Activated CD4-positive, alpha-beta memory T cell treated with anti-CD3 and anti-CD28 coated beads for 36 hours (primary cell): ENCODE data around the gene RFTN2. TPM values are rescaled to one million over a fixed set of nuclear protein-coding genes. Genes with fewer than 3 reads are reported as not detected.
A peak's percentile ranks its signal among the peaks of the same experiment; 100 is the strongest.
"Not testable (repeated sequence)": the region's sequence is repeated elsewhere in the genome, so short reads cannot be mapped to it uniquely, and the experiment has no call there.

Experiments used
- CTCF ChIA-PET: fragments of 350-600 bp; sonication (Branson Sonifier 250); formaldehyde crosslinking; loops from one replicate; lab custom pipeline; 2021; ENCODE audit warnings: antibody characterized with exemption, inconsistent platforms; lab: Charles Lee
- POLR2A ChIA-PET: fragments of 350-600 bp; sonication (Branson Sonifier 250); formaldehyde crosslinking; loops from one replicate; lab custom pipeline; 2021; ENCODE audit warnings: antibody characterized with exemption; lab: Charles Lee
- DNase-seq: peaks from one replicate; pipeline ENCODE4 v3.0.0-alpha.2; 2020
- H3K27ac Mint-ChIP-seq: one replicate; pipeline ENCODE4 v1.8.0; 2021; ENCODE audit warnings: mixed read lengths
- H3K27me3 Mint-ChIP-seq: one replicate; pipeline ENCODE4 v1.8.0; 2021; ENCODE audit warnings: mixed read lengths
- H3K36me3 Mint-ChIP-seq: one replicate; pipeline ENCODE4 v1.8.0; 2021; ENCODE audit warnings: mixed read lengths
- H3K4me1 Mint-ChIP-seq: one replicate; pipeline ENCODE4 v1.8.0; 2021; ENCODE audit warnings: low read depth, mixed read lengths
- H3K4me3 Mint-ChIP-seq: one replicate; pipeline ENCODE4 v1.8.0; 2021; ENCODE audit warnings: mild to moderate bottlenecking, mixed read lengths
- H3K9me3 Mint-ChIP-seq: one replicate; pipeline ENCODE4 v1.8.0; 2021; ENCODE audit warnings: mixed read lengths
- intact Hi-C: fragments of 100-400 bp; cut with micrococcal nuclease; formaldehyde crosslinking; loops from one replicate; pipeline ENCODE4 v1.15.1; 2023
- total RNA-seq, 2 experiments: library from RNA; stranded (reverse); gene quantifications; one replicate each; pipeline ENCODE4 v1.2.3, GENCODE V29; 2021

RFTN2 gene, protein sequence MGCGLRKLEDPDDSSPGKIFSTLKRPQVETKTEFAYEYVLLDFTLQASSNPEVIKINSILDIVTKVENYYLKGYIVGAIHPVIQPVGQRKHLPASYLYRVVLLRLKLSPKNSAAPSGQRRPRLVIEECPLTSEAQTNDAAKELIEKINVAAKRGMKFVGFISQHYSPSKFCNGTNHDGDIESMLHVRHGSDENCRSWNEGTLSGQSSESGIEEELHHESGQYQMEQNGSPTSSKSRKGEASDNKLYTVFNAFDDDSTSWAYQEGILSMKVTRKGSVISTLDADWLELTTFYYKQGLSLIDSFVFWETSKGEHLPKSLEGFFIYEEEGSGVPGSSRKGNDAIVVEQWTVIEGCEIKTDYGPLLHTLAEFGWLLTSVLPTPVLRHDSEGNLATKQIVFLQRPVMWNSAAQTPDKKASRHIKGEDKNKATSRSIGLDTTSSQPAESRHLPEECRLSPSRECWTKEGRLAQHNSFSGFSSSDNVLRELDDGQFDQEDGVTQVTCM
- not detected for total RNA-seq

DNA sequence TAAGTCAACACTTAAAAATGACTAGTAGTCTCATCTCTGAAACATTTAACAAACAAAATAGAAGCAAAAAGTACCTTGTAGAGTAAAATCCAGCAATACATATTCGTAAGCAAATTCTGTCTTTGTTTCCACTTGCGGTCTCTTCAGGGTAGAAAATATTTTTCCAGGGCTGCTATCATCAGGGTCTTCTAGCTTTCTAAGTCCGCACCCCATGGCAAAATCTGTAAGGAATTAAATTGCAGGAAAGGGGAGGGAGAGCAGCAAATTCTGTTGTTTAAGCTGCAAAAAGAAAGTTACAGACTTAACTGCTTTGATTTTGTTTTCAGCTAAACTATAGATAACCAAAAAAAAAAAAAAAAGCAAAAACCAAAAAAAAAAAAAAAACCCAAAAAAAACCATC is at the start of gene RFTN2:
Gene RFTN2, minus strand, starts transcription at position 342 of the 400 bp plus-strand sequence. Its CDS starts 129 bp downstream, at position 213.
- POLR2A ChIA-PET: no interaction called here
- no peak within 1 kb of the TSS for H3K27ac Mint-ChIP-seq
- H3K9me3 Mint-ChIP-seq: no peaks in the 10 kb centered on the region
- peaks cover 12% of the 10 kb centered on the region for H3K27me3 Mint-ChIP-seq
- no peak within 1 kb of the TSS for H3K4me3 Mint-ChIP-seq
- intact Hi-C loops: no loop called here
- no peaks in the 10 kb centered on the region for H3K36me3 Mint-ChIP-seq
- CTCF ChIA-PET: no interaction called here
- no peaks in the 10 kb centered on the region for H3K4me1 Mint-ChIP-seq
- no peak for DNase-seq

GRCh38 chr2:197717863-197718262 is 42.5 kb upstream of the RFTN2 start:
- H3K9me3 Mint-ChIP-seq: no peaks in the 10 kb centered on the region
- H3K27ac Mint-ChIP-seq: no peak overlapping the region
- DNase-seq: no peak
- H3K27me3 Mint-ChIP-seq: no peaks in the 10 kb centered on the region
- ChIA-PET POLR2A (no interaction called here), CTCF (no interaction called here)
- H3K36me3 Mint-ChIP-seq: peaks cover 6% of the 10 kb centered on the region
- no peak overlapping the region for H3K4me3 Mint-ChIP-seq
- peaks cover 8% of the 10 kb centered on the region for H3K4me1 Mint-ChIP-seq
- intact Hi-C loops: no loop called here

- CTCF ChIA-PET: no interaction called here
- Mint-ChIP-seq H3K9me3 (no peaks in the 10 kb centered on the region), H3K27me3 (no peaks in the 10 kb centered on the region), H3K27ac (no peak overlapping the region), H3K4me1 (peaks cover 34% of the 10 kb centered on the region), H3K36me3 (peaks cover 31% of the 10 kb centered on the region), H3K4me3 (no peak overlapping the region)
- POLR2A ChIA-PET: no interaction called here
- intact Hi-C loops: no loop called here
- DNase-seq: no peak
Observed at GRCh38 chr2:197713271-197713670, 37.9 kb upstream of the RFTN2 start.

- no peak overlapping the region for H3K27ac Mint-ChIP-seq
- POLR2A ChIA-PET: no interaction called here
- no peak overlapping the region for H3K4me3 Mint-ChIP-seq
- peaks cover 32% of the 10 kb centered on the region for H3K36me3 Mint-ChIP-seq
- peaks cover 44% of the 10 kb centered on the region for H3K4me1 Mint-ChIP-seq
- DNase-seq: no peak
- intact Hi-C loops: no loop called here
- CTCF ChIA-PET: interaction anchor here (1.1 kb wide), 1 partner anchor 67 kb away, joined by 4 read pairs; no protein-coding TSS in a partner anchor
- no peaks in the 10 kb centered on the region for H3K27me3 Mint-ChIP-seq
- H3K9me3 Mint-ChIP-seq: no peaks in the 10 kb centered on the region
Observed at GRCh38 chr2:197711578-197711977, 36.2 kb upstream of the RFTN2 start.

- Mint-ChIP-seq H3K27me3 (no peaks in the 10 kb centered on the region), H3K9me3 (no peaks in the 10 kb centered on the region), H3K36me3 (peaks cover 30% of the 10 kb centered on the region), H3K27ac (no peak overlapping the region), H3K4me3 (no peak overlapping the region), H3K4me1 (peaks cover 44% of the 10 kb centered on the region)
- ChIA-PET CTCF (no interaction called here), POLR2A (no interaction called here)
- intact Hi-C loops: no loop called here
- DNase-seq: peak; percentile 30
Observed at GRCh38 chr2:197710424-197711042, 35.1 kb upstream of the RFTN2 start.

GRCh38 chr2:197709140-197709539 is 33.8 kb upstream of the RFTN2 start:
- POLR2A ChIA-PET, H3K4me3 Mint-ChIP-seq: not testable (repeated sequence)
- intact Hi-C loops: loop anchor here (5.0 to 10.0 kb wide), 8 partner anchors 128 to 1746 kb away; partner anchors contain the start of genes CCDC150, PGAP1 and SATB2

GRCh38 chr2:197708331-197708730 is 32.9 kb upstream of the RFTN2 start:
- POLR2A ChIA-PET: no interaction called here
- no peaks in the 10 kb centered on the region for H3K27me3 Mint-ChIP-seq
- DNase-seq: no peak
- H3K9me3 Mint-ChIP-seq: no peaks in the 10 kb centered on the region
- H3K4me1 Mint-ChIP-seq: peaks cover 45% of the 10 kb centered on the region
- H3K4me3 Mint-ChIP-seq: peak overlapping the region; percentile 56
- CTCF ChIA-PET: interaction anchor here (0.6 kb wide), 1 partner anchor 588 kb away, joined by 3 read pairs; no protein-coding TSS in a partner anchor
- H3K27ac Mint-ChIP-seq: no peak overlapping the region
- intact Hi-C loops: loop anchor here (5.0 to 10.0 kb wide), 8 partner anchors 129 to 1746 kb away; partner anchors contain the start of genes CCDC150, PGAP1 and SATB2
- peaks cover 26% of the 10 kb centered on the region for H3K36me3 Mint-ChIP-seq

More at GRCh38 chr2:197709140-197709539, 33.8 kb upstream of the RFTN2 start:
- H3K9me3 Mint-ChIP-seq, DNase-seq, CTCF ChIA-PET, H3K27ac Mint-ChIP-seq, H3K27me3 Mint-ChIP-seq: not testable (repeated sequence)
- peaks cover 28% of the 10 kb centered on the region for H3K36me3 Mint-ChIP-seq
- H3K4me1 Mint-ChIP-seq: peaks cover 48% of the 10 kb centered on the region

DNA sequence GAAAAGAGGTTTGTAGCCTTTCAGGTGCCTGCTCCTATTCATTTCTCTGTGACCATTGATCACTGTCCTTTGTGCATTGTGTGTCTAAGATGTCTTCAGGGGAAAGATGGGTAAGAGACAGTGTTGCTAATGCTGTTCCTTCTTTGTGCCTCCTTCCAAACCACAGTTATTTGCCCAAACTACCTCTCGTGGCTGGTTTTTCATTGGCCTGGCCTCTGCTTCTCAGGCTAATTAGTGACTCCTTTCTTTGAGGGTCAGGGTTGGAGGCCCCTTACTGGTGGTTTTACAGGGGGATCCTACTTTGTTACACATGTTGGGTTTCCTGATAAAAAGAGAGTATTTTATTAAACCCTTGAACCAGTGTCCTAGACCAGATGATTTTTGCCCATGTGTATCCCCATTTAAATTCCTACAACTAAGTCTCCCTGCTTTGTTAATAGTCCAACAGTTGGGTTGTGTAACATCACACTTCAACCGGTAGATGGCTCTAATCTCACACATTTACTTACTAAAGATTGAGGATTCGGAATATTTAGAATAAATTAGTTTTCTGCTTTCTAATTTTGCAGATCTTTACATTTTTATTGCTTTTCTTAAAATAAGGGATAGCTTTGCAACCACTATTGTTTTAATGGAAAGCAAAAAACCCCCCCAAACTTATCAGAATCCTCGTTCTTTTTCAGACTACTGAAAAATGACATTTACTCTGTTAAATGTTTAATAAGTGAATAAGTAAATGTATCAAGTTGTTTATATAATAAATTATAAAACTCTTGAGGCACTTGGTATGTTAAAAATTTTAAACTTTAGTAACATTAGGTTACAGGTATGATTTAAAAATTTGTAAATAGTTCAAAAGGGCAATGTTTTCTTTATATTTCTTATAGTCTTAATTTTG is 32.2 kb upstream of the RFTN2 start:
- peaks cover 39% of the 10 kb centered on the region for H3K4me1 Mint-ChIP-seq
- POLR2A ChIA-PET: no interaction called here
- no peak overlapping the region for H3K27ac Mint-ChIP-seq
- H3K9me3 Mint-ChIP-seq: no peaks in the 10 kb centered on the region
- H3K36me3 Mint-ChIP-seq: peaks cover 26% of the 10 kb centered on the region
- intact Hi-C loops: loop anchor here (1.0 to 10.0 kb wide), 11 partner anchors 71 to 1747 kb away; partner anchors contain the start of genes CCDC150, PGAP1 and SATB2
- no peaks in the 10 kb centered on the region for H3K27me3 Mint-ChIP-seq
- no peak for DNase-seq
- CTCF ChIA-PET: interaction anchor here (1.0 to 1.8 kb wide), 5 partner anchors 71 to 590 kb away, joined by 4 to 8 read pairs (median 4); no protein-coding TSS in a partner anchor
- H3K4me3 Mint-ChIP-seq: peak overlapping the region; percentile 80

GRCh38 chr2:197706839-197707207 is 31.4 kb upstream of the RFTN2 start:
- Mint-ChIP-seq H3K27me3 (no peaks in the 10 kb centered on the region), H3K9me3 (no peaks in the 10 kb centered on the region), H3K27ac (no peak overlapping the region), H3K4me1 (peaks cover 39% of the 10 kb centered on the region), H3K4me3 (peak overlapping the region; percentile 80), H3K36me3 (peaks cover 25% of the 10 kb centered on the region)
- ChIA-PET CTCF (interaction anchor here (1.0 to 1.8 kb wide), 7 partner anchors 9 to 590 kb away, joined by 4 to 8 read pairs (median 4); no protein-coding TSS in a partner anchor), POLR2A (interaction anchor here (0.6 to 1.0 kb wide), 2 partner anchors 168 to 191 kb away, joined by 3 to 4 read pairs; partner anchors contain the start of gene MOB4)
- intact Hi-C loops: loop anchor here (1.0 to 10.0 kb wide), 11 partner anchors 71 to 1748 kb away; partner anchors contain the start of genes CCDC150, PGAP1 and SATB2
- no peak for DNase-seq

DNA sequence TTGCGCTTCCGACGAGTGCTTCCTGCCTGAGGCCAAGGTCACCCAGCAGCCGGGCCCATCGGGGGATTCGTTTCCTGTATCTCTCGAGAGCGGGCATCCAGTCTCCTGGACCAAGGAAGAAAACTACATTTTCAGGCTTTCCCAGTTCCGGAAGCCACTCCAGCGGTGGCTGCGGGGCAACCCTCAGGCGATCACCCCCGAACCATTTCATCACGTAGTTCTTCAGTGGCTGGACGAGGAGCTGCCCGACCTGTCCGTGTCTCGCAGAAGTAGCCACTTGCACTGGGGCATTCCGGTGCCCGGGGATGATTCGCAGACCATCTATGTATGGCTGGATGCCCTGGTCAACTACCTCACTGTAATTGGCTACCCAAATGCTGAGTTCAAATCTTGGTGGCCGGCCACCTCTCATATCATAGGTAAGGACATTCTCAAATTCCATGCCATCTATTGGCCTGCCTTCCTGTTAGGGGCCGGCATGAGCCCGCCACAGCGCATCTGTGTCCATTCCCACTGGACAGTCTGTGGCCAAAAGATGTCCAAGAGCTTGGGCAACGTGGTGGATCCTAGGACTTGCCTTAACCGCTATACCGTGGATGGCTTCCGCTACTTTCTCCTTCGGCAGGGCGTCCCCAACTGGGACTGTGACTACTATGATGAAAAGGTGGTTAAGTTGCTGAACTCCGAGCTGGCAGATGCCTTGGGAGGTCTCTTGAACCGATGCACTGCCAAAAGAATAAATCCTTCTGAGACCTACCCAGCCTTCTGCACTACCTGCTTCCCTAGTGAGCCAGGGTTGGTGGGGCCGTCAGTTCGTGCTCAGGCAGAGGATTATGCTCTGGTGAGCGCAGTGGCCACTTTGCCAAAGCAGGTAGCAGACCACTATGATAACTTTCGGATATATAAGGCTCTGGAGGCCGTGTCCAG is 30.8 kb upstream of the RFTN2 start:
- intact Hi-C loops: loop anchor here (1.0 to 10.0 kb wide), 13 partner anchors 131 to 1749 kb away; partner anchors contain the start of genes CCDC150, COQ10B, HSPE1 and PGAP1
- peak overlapping the region; percentile 80 for H3K4me3 Mint-ChIP-seq
- peak overlapping the region; percentile 76 for H3K27ac Mint-ChIP-seq
- peaks cover 20% of the 10 kb centered on the region for H3K36me3 Mint-ChIP-seq
- no peaks in the 10 kb centered on the region for H3K27me3 Mint-ChIP-seq
- peak; percentile 59 for DNase-seq
- no peaks in the 10 kb centered on the region for H3K9me3 Mint-ChIP-seq
- CTCF ChIA-PET: interaction anchor here (0.6 to 1.8 kb wide), 9 partner anchors 10 to 591 kb away, joined by 3 to 8 read pairs (median 4); no protein-coding TSS in a partner anchor
- POLR2A ChIA-PET: interaction anchor here (0.6 to 1.6 kb wide), 3 partner anchors 167 to 253 kb away, joined by 3 to 6 read pairs (median 4); partner anchors contain the start of genes COQ10B and MOB4
- H3K4me1 Mint-ChIP-seq: peaks cover 36% of the 10 kb centered on the region
